ENCODE measurements around the gene ACHE. TPM values are rescaled to one million over a fixed set of nuclear protein-coding genes. Genes with fewer than 3 reads are reported as not detected.
"Not testable (repeated sequence)": the region's sequence is repeated elsewhere in the genome, so short reads cannot be mapped to it uniquely, and the experiment has no call there.

ACHE gene
- 25.8 TPM for polyA plus RNA-seq (2013, experiment 1 of 2)
- polyA plus RNA-seq (2013, experiment 2 of 2): 24.9 TPM

DNA sequence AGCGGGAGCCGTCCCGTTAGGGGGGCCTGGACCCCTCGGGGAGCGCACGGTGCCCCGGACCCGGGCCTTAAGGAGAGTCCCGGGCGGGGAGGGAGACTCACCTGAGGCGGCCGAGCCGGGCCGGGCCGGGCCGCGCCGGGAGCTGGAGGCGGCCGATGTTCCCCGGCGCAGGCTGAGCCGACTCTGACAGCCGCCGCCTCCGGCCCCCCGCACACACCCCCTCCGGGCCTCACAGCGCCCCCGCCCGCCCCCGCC is at the start of gene ACHE:
Gene ACHE (minus strand): TSS at position 188 of the 255 bp plus-strand sequence. CDS start 1,656 bp downstream, outside the sequence.
- Histone ChIP-seq H3K27me3 (ENCODE audit: insufficient read depth, low read length, poor library complexity) (no peaks in the 10 kb centered on the region), H3K79me1 (ENCODE audit: low read length) (no peaks in the 10 kb centered on the region), H3K56ac (ENCODE audit: low read length) (peak within 1 kb of the TSS; percentile 84), H4K8ac (ENCODE audit: low read depth, low read length) (no peak within 1 kb of the TSS), H3K4me2 (ENCODE audit: low read length) (peak within 1 kb of the TSS; percentile 73), H3K18ac (ENCODE audit: low read length) (peak within 1 kb of the TSS; percentile 77), H3K9ac (ENCODE audit: low read length) (peak within 1 kb of the TSS; percentile 72), H2BK120ac (ENCODE audit: low read depth, low read length) (no peak within 1 kb of the TSS), H3K4me3 (ENCODE audit: low read length) (peak within 1 kb of the TSS; percentile 37), H2AK5ac (ENCODE audit: low read length) (no peak within 1 kb of the TSS), H3K4me1 (ENCODE audit: control insufficient read depth, low read depth, low read length) (no peaks in the 10 kb centered on the region), H3K23ac (ENCODE audit: low read length) (no peak within 1 kb of the TSS), H3K36me3 (ENCODE audit: control insufficient read depth, insufficient read depth, low read length) (no peaks in the 10 kb centered on the region), H3K4ac (ENCODE audit: low read depth, low read length) (peak within 1 kb of the TSS; percentile 63), H4K5ac (ENCODE audit: low read length) (no peak within 1 kb of the TSS), H2BK15ac (replicated peaks; ENCODE audit: low read depth) (no peak within 1 kb of the TSS), H3K79me2 (ENCODE audit: control insufficient read depth, insufficient read depth, low read length) (no peaks in the 10 kb centered on the region), H3K27ac (ENCODE audit: low read depth, low read length) (no peak within 1 kb of the TSS), H2BK5ac (ENCODE audit: low read length) (no peak within 1 kb of the TSS)
- no CpG with 5 or more reads among the region's 32 CpGs for WGBS (ENCODE audit: extremely low coverage, insufficient coverage, low lambda C conversion rate)
- DNase-seq: no peak

GRCh38 chr7:100944138-100944537 is 48.5 kb upstream of the ACHE start:
- H3K4me2 ChIP-seq (ENCODE audit: low read length): no peak overlapping the region
- no peak overlapping the region for H3K56ac ChIP-seq (ENCODE audit: low read length)
- no peak for DNase-seq
- no peaks in the 10 kb centered on the region for H3K79me2 ChIP-seq (ENCODE audit: control insufficient read depth, insufficient read depth, low read length)
- H3K4me1 ChIP-seq (ENCODE audit: control insufficient read depth, low read depth, low read length): peaks cover 2% of the 10 kb centered on the region
- H3K27ac ChIP-seq (ENCODE audit: low read depth, low read length): no peak overlapping the region
- no CpG with 5 or more reads among the region's 4 CpGs for WGBS (ENCODE audit: extremely low coverage, insufficient coverage, low lambda C conversion rate)
- no peak overlapping the region for H2BK120ac ChIP-seq (ENCODE audit: low read depth, low read length)
- H3K27me3 ChIP-seq (ENCODE audit: insufficient read depth, low read length, poor library complexity): no peaks in the 10 kb centered on the region
- no peaks in the 10 kb centered on the region for H3K79me1 ChIP-seq (ENCODE audit: low read length)
- H3K36me3 ChIP-seq (ENCODE audit: control insufficient read depth, insufficient read depth, low read length): no peaks in the 10 kb centered on the region
- H2BK15ac ChIP-seq (replicated peaks; ENCODE audit: low read depth): no peak overlapping the region
- no peak overlapping the region for H4K5ac ChIP-seq (ENCODE audit: low read length)
- no peak overlapping the region for H2BK5ac ChIP-seq (ENCODE audit: low read length)
- no peak overlapping the region for H4K8ac ChIP-seq (ENCODE audit: low read depth, low read length)
- H3K4ac ChIP-seq (ENCODE audit: low read depth, low read length): no peak overlapping the region
- no peak overlapping the region for H3K23ac ChIP-seq (ENCODE audit: low read length)
- H3K4me3 ChIP-seq (ENCODE audit: low read length): no peak overlapping the region
- no peak overlapping the region for H2AK5ac ChIP-seq (ENCODE audit: low read length)
- no peak overlapping the region for H3K9ac ChIP-seq (ENCODE audit: low read length)
- H3K18ac ChIP-seq (ENCODE audit: low read length): no peak overlapping the region

- Histone ChIP-seq H3K4me3 (ENCODE audit: low read length) (no peak overlapping the region), H3K9ac (ENCODE audit: low read length) (no peak overlapping the region), H3K4me2 (ENCODE audit: low read length) (no peak overlapping the region), H3K79me2 (ENCODE audit: control insufficient read depth, insufficient read depth, low read length) (no peaks in the 10 kb centered on the region), H3K23ac (ENCODE audit: low read length) (no peak overlapping the region), H3K18ac (ENCODE audit: low read length) (no peak overlapping the region), H3K79me1 (ENCODE audit: low read length) (no peaks in the 10 kb centered on the region), H3K4ac (ENCODE audit: low read depth, low read length) (no peak overlapping the region), H3K27ac (ENCODE audit: low read depth, low read length) (no peak overlapping the region), H3K27me3 (ENCODE audit: insufficient read depth, low read length, poor library complexity) (no peaks in the 10 kb centered on the region), H4K5ac (ENCODE audit: low read length) (no peak overlapping the region), H3K56ac (ENCODE audit: low read length) (no peak overlapping the region), H3K36me3 (ENCODE audit: control insufficient read depth, insufficient read depth, low read length) (no peaks in the 10 kb centered on the region), H2BK5ac (ENCODE audit: low read length) (no peak overlapping the region), H4K8ac (ENCODE audit: low read depth, low read length) (no peak overlapping the region), H2BK15ac (replicated peaks; ENCODE audit: low read depth) (no peak overlapping the region), H2AK5ac (ENCODE audit: low read length) (no peak overlapping the region), H3K4me1 (ENCODE audit: control insufficient read depth, low read depth, low read length) (peaks cover 2% of the 10 kb centered on the region), H2BK120ac (ENCODE audit: low read depth, low read length) (no peak overlapping the region)
- no CpG with 5 or more reads among the region's 5 CpGs for WGBS (ENCODE audit: extremely low coverage, insufficient coverage, low lambda C conversion rate)
- no peak for DNase-seq
Measured at GRCh38 chr7:100943693-100944092, 48.0 kb upstream of the ACHE start.

DNA sequence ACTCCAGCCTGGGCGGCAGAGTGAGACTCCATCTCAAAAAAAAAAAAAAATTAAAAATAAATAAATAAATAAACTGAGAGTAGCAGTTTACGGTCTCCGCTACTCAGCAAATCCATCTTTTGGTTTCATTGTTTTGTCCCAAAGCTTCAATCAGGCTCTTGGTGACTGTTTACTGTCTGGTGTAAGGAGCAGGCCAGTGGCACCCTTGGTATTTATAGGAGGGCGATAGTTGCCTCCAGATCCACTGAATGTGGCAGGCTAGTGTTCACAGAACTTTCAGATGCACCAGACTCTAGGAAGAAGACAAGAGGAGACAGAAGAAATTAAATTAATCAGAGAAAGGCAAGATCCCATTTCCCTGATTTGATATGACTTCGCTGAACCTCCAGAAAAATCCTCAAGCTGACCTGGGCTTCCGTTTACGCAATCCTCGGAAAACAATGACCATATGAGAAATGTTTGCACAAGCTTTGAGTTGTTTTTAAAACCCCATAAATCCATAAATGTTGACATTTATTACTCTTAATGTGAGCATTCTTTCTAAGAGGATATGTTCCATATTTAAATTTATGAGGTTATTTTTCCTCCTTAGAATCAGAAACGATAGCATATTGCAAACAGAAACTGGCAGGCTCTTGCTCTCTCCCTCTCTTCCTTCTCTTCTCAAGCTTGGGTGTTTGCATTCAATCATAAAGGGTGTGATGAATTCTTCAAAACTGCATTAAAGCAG is 46.5 kb upstream of the ACHE start:
- H3K56ac ChIP-seq (ENCODE audit: low read length): peak overlapping the region; percentile 22
- no CpG with 5 or more reads among the region's 9 CpGs for WGBS (ENCODE audit: extremely low coverage, insufficient coverage, low lambda C conversion rate)

GRCh38 chr7:100936167-100936566 is 40.5 kb upstream of the ACHE start:
- H2BK120ac ChIP-seq (ENCODE audit: low read depth, low read length); H3K56ac ChIP-seq (ENCODE audit: low read length); H2BK15ac ChIP-seq (replicated peaks; ENCODE audit: low read depth); H3K27ac ChIP-seq (ENCODE audit: low read depth, low read length); H3K23ac ChIP-seq (ENCODE audit: low read length); H3K4me3 ChIP-seq (ENCODE audit: low read length); DNase-seq; H2BK5ac ChIP-seq (ENCODE audit: low read length); H3K4ac ChIP-seq (ENCODE audit: low read depth, low read length); H3K79me2 ChIP-seq (ENCODE audit: control insufficient read depth, insufficient read depth, low read length); H3K27me3 ChIP-seq (ENCODE audit: insufficient read depth, low read length, poor library complexity); H3K36me3 ChIP-seq (ENCODE audit: control insufficient read depth, insufficient read depth, low read length); H2AK5ac ChIP-seq (ENCODE audit: low read length); H3K4me1 ChIP-seq (ENCODE audit: control insufficient read depth, low read depth, low read length); H4K5ac ChIP-seq (ENCODE audit: low read length); H3K18ac ChIP-seq (ENCODE audit: low read length); H4K8ac ChIP-seq (ENCODE audit: low read depth, low read length); H3K4me2 ChIP-seq (ENCODE audit: low read length); H3K79me1 ChIP-seq (ENCODE audit: low read length); H3K9ac ChIP-seq (ENCODE audit: low read length): not testable (repeated sequence)
- no CpG with 5 or more reads among the region's 7 CpGs for WGBS (ENCODE audit: extremely low coverage, insufficient coverage, low lambda C conversion rate)

More for the DNA sequence above, 46.5 kb upstream of the ACHE start:
- no peak overlapping the region for H4K8ac ChIP-seq (ENCODE audit: low read depth, low read length)
- H2AK5ac ChIP-seq (ENCODE audit: low read length): no peak overlapping the region
- H3K4me1 ChIP-seq (ENCODE audit: control insufficient read depth, low read depth, low read length): peaks cover 2% of the 10 kb centered on the region
- no peaks in the 10 kb centered on the region for H3K79me2 ChIP-seq (ENCODE audit: control insufficient read depth, insufficient read depth, low read length)
- H3K36me3 ChIP-seq (ENCODE audit: control insufficient read depth, insufficient read depth, low read length): no peaks in the 10 kb centered on the region
- no peak overlapping the region for H3K23ac ChIP-seq (ENCODE audit: low read length)
- no peak overlapping the region for H2BK120ac ChIP-seq (ENCODE audit: low read depth, low read length)
- no peak overlapping the region for H3K4ac ChIP-seq (ENCODE audit: low read depth, low read length)
- no peak overlapping the region for H4K5ac ChIP-seq (ENCODE audit: low read length)
- H3K27me3 ChIP-seq (ENCODE audit: insufficient read depth, low read length, poor library complexity): no peaks in the 10 kb centered on the region
- H3K4me3 ChIP-seq (ENCODE audit: low read length): no peak overlapping the region
- no peak overlapping the region for H3K4me2 ChIP-seq (ENCODE audit: low read length)
- no peak overlapping the region for H3K27ac ChIP-seq (ENCODE audit: low read depth, low read length)
- H3K79me1 ChIP-seq (ENCODE audit: low read length): no peaks in the 10 kb centered on the region
- H3K18ac ChIP-seq (ENCODE audit: low read length): peak overlapping the region; percentile 12
- H2BK15ac ChIP-seq (replicated peaks; ENCODE audit: low read depth): no peak overlapping the region
- no peak overlapping the region for H2BK5ac ChIP-seq (ENCODE audit: low read length)
- no peak overlapping the region for H3K9ac ChIP-seq (ENCODE audit: low read length)
- DNase-seq: no peak

DNA sequence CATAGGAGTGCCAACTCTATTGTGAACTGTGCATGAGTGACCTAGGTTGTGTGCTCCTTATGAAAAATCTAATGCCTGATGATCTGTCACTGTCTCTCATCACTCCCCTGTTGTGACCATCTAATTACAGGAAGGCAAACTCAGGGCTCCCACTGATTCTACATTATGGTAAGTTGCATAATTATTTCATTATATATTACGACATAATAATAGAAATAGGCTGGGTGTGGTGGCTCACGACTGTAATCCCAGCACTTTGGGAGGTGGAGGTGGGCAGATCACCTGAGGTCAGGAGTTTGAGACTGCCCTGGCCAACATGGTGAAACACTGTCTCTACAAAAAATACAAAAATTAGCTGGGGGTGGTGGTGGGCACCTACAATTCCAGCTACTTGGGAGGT is 39.7 kb upstream of the ACHE start:
- not testable (repeated sequence) for H2BK15ac ChIP-seq (replicated peaks; ENCODE audit: low read depth); H3K4me2 ChIP-seq (ENCODE audit: low read length); H3K4ac ChIP-seq (ENCODE audit: low read depth, low read length); H3K9ac ChIP-seq (ENCODE audit: low read length); H3K27me3 ChIP-seq (ENCODE audit: insufficient read depth, low read length, poor library complexity); H4K8ac ChIP-seq (ENCODE audit: low read depth, low read length); H3K36me3 ChIP-seq (ENCODE audit: control insufficient read depth, insufficient read depth, low read length); DNase-seq; H3K27ac ChIP-seq (ENCODE audit: low read depth, low read length); H3K56ac ChIP-seq (ENCODE audit: low read length); H2AK5ac ChIP-seq (ENCODE audit: low read length); H3K4me3 ChIP-seq (ENCODE audit: low read length); H2BK5ac ChIP-seq (ENCODE audit: low read length); H3K4me1 ChIP-seq (ENCODE audit: control insufficient read depth, low read depth, low read length); H3K79me2 ChIP-seq (ENCODE audit: control insufficient read depth, insufficient read depth, low read length); H3K18ac ChIP-seq (ENCODE audit: low read length); H4K5ac ChIP-seq (ENCODE audit: low read length); H3K79me1 ChIP-seq (ENCODE audit: low read length); H2BK120ac ChIP-seq (ENCODE audit: low read depth, low read length); H3K23ac ChIP-seq (ENCODE audit: low read length)
- WGBS (ENCODE audit: extremely low coverage, insufficient coverage, low lambda C conversion rate): no CpG with 5 or more reads among the region's 2 CpGs

All from mesendoderm (in vitro differentiated cells).